ENCODE results near the gene OPN4. TPM values are rescaled to one million over a fixed set of nuclear protein-coding genes. Genes with fewer than 3 reads are reported as not detected.

The OPN4 gene
- total and polyA plus RNA-seq, 9 of the 15 experiments (the other 6 are each of a cell fraction or from before 2014, with no cell fraction given): not detected

- TF ChIP-seq ARID3A (IDR thresholded peaks at IDR 0.05; ENCODE audit: borderline replicate concordance, low read depth, low read length): no peak
- no peak for TF ChIP-seq ZNF785 (CRISPR knock-in tag; IDR thresholded peaks at IDR 0.05)
- TF ChIP-seq ZNF277 (CRISPR knock-in tag; IDR thresholded peaks at IDR 0.05; ENCODE audit: borderline replicate concordance): no peak
- TF ChIP-seq ATF1 (CRISPR knock-in tag; IDR thresholded peaks at IDR 0.05): no peak
- no peak for TF ChIP-seq ATF1 (tag; IDR thresholded peaks at IDR 0.05)
- TF ChIP-seq ZNF134 (CRISPR knock-in tag; conservative IDR thresholded peaks at IDR 0.05): no peak
- no peak for TF ChIP-seq TAL1 (IDR thresholded peaks at IDR 0.05)
Observed at GRCh38 chr10:86667421-86668181, 13.3 kb downstream of the OPN4 start (continued).
